Skeletal muscle satellite cell (primary cell): ENCODE data around the gene PHKG1.

Experiments
- H3K27me3 ChIP-seq: 2 replicates; pipeline ENCODE4 v1.7.0; 2013; ENCODE audit warnings: low read length; ENCODE audit not compliant: control insufficient read depth, insufficient read depth
- H3K36me3 ChIP-seq: 2 replicates; pipeline ENCODE4 v1.7.0; 2013; ENCODE audit warnings: mild to moderate bottlenecking, control low read depth, low read length; ENCODE audit not compliant: insufficient read depth
- H3K4me1 ChIP-seq: 2 replicates; pipeline ENCODE4 v1.7.0; 2013; ENCODE audit warnings: low read length; ENCODE audit not compliant: control insufficient read depth, insufficient read depth
- H3K4me2 ChIP-seq: 2 replicates; pipeline ENCODE4 v1.7.0; 2013; ENCODE audit warnings: mild to moderate bottlenecking, low read length
- H3K4me3 ChIP-seq: 2 replicates; pipeline ENCODE4 v1.7.0; 2013; ENCODE audit warnings: low read length
- H3K9ac ChIP-seq: 2 replicates; pipeline ENCODE4 v1.7.0; 2013; ENCODE audit warnings: mild to moderate bottlenecking, low read depth, low read length, moderate library complexity
- H3K9me3 ChIP-seq: replicated peaks from 2 replicates; pipeline ENCODE4 v1.7.0; 2013; ENCODE audit warnings: mild to moderate bottlenecking, control low read depth, low read length
- small RNA-seq: library from RNA; depleted of rRNA; stranded (forward); fragments of <200 nt; gene quantifications from one replicate; pipeline ENCODE3, GENCODE V24; 2012

Gene PHKG1

DNA sequence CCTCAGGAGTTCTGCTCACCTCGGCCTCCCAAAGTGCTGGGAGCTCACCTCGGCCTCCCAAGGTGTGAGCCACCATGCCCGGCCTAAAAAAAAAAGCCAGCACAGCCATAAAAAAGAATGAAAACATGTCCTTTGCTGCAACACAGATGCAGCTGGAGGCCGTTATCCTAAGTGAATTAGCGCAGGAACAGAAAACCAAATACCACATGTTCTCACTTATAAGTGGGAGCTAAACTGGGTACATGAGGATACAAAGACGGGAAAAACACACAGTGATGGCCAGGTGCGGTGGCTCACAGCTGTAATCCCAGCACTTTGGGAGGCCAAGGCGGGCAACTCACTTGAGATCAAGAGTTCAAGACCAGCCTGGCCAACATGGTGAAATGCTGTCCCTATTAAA is 62.4 kb downstream of the PHKG1 start:
- no peaks in the 10 kb centered on the region for H3K27me3 ChIP-seq
- peaks cover 15% of the 10 kb centered on the region for H3K36me3 ChIP-seq
- H3K4me2 ChIP-seq: no peak overlapping the region
- H3K4me3 ChIP-seq: no peak overlapping the region
- H3K9ac ChIP-seq: no peak overlapping the region
- H3K4me1 ChIP-seq: no peaks in the 10 kb centered on the region
- H3K9me3 ChIP-seq: no peaks in the 10 kb centered on the region

Small RNA genes within 50 kb of the gene (small RNA-seq; reads per million reads assigned to genes)
- 0.77 reads per million, percentile 14 among the genes with 10 or more reads in this experiment for gene SNORA15
- gene SNORA22B: 0.70 reads per million, percentile 8 among the genes with 10 or more reads in this experiment
